SK-N-SH (cell line): Measurements from ENCODE around the gene EFHD2.

Experiments used
- EP300 ChIP-seq, 2 experiments: IDR thresholded peaks; 2 replicates each; pipeline versions ENCODE4 v1.4.0 to v1.6.1; 2012; ENCODE audit warnings: borderline replicate concordance in 1 of 2, low read depth in 1 of 2, low read length in 1 of 2
- FOXM1 ChIP-seq: IDR thresholded peaks from 2 replicates; pipeline ENCODE4 v1.4.0; 2012; ENCODE audit warnings: low read depth, mild to moderate bottlenecking
- MEF2A ChIP-seq: IDR thresholded peaks from 2 replicates; pipeline ENCODE4 v1.4.0; 2012; ENCODE audit warnings: low read depth, borderline replicate concordance
- POLR2AphosphoS5 ChIP-seq: IDR thresholded peaks from 2 replicates; pipeline ENCODE4 v1.6.1; 2012; ENCODE audit warnings: low read depth, low read length
- RFX5 ChIP-seq: IDR thresholded peaks from 2 replicates; pipeline ENCODE4 v1.6.1; 2012; ENCODE audit warnings: mild to moderate bottlenecking, improper control_type of control experiment, low read length
- TAF1 ChIP-seq: IDR thresholded peaks from 2 replicates; pipeline ENCODE4 v1.6.1; 2012; ENCODE audit warnings: low read depth, mild to moderate bottlenecking, low read length, moderate library complexity, borderline replicate concordance
- TCF12 ChIP-seq: IDR thresholded peaks from 2 replicates; pipeline ENCODE4 v1.4.0; 2012
- TF ChIP-seq, protein P1 (sequence below): fragments of 200-600 bp; sonication (generic); IDR thresholded peaks from 2 replicates; pipeline ENCODE4 v1.6.1; 2017; ENCODE audit warnings: antibody characterized with exemption, mild to moderate bottlenecking, moderate library complexity
- TF ChIP-seq, protein P2 (sequence below): IDR thresholded peaks from 2 replicates; pipeline ENCODE4 v1.4.0; 2012; ENCODE audit warnings: low read depth
- TF ChIP-seq, protein P3 (sequence below): IDR thresholded peaks from 2 replicates; pipeline ENCODE4 v1.6.1; 2012; ENCODE audit warnings: mild to moderate bottlenecking, low read depth, low read length, moderate library complexity

DNA sequence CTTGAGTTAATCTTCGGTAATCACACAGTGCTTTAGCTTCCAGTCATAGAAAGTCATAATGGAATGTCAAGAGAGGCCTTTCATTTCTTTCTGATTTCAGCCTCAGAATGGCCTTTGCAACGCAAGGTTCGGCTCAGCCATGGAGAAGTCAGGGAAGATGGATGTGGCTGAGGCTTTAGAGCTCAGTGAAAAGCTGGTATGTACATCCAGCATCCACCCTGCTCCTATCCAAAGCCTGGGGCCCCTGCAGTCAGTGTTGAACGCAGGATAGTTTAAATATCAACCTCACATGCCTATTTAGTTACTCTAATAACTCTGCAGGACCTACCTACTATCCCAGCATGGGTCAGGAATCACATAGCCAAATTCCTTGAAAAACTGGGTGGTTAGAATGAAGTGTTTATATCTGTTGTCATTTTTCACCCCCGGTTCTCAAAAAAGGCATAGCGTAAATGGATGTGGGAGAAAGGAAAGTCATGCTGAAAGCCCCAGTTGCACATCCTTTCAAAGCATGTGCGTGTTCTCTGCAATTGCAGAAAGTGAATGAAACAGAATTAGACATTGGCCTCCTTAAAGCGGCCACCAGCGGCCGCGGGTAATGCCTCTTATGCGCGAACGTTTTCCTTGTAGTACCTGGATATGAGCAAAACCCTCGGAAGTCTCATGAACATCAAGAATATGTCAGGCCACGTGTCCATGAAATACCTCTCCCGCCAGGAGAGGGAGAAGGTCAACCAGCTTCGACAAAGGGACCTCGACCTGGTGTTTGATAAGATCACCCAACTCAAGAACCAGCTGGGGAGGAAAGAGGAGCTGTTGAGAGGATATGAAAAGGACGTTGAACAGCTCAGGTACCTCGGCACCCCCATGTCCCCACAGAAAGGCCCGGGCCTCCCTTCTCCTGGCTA is 28.8 kb upstream of the EFHD2 start:
- TF ChIP-seq EP300 (IDR thresholded peaks at IDR 0.05; ENCODE audit: borderline replicate concordance in 1 of 2, low read depth in 1 of 2, low read length in 1 of 2), result no peak
- no peak for TF ChIP-seq FOXM1
- TF ChIP-seq, protein P1, sequence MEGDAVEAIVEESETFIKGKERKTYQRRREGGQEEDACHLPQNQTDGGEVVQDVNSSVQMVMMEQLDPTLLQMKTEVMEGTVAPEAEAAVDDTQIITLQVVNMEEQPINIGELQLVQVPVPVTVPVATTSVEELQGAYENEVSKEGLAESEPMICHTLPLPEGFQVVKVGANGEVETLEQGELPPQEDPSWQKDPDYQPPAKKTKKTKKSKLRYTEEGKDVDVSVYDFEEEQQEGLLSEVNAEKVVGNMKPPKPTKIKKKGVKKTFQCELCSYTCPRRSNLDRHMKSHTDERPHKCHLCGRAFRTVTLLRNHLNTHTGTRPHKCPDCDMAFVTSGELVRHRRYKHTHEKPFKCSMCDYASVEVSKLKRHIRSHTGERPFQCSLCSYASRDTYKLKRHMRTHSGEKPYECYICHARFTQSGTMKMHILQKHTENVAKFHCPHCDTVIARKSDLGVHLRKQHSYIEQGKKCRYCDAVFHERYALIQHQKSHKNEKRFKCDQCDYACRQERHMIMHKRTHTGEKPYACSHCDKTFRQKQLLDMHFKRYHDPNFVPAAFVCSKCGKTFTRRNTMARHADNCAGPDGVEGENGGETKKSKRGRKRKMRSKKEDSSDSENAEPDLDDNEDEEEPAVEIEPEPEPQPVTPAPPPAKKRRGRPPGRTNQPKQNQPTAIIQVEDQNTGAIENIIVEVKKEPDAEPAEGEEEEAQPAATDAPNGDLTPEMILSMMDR, result no peak
- TF ChIP-seq MEF2A, result no peak
- no peak for TF ChIP-seq POLR2AphosphoS5
- TF ChIP-seq TAF1, result no peak
- TF ChIP-seq TCF12, result no peak
- TF ChIP-seq, protein P2, sequence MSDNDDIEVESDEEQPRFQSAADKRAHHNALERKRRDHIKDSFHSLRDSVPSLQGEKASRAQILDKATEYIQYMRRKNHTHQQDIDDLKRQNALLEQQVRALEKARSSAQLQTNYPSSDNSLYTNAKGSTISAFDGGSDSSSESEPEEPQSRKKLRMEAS, result no peak
- TF ChIP-seq RFX5, result no peak
- TF ChIP-seq, protein P3, sequence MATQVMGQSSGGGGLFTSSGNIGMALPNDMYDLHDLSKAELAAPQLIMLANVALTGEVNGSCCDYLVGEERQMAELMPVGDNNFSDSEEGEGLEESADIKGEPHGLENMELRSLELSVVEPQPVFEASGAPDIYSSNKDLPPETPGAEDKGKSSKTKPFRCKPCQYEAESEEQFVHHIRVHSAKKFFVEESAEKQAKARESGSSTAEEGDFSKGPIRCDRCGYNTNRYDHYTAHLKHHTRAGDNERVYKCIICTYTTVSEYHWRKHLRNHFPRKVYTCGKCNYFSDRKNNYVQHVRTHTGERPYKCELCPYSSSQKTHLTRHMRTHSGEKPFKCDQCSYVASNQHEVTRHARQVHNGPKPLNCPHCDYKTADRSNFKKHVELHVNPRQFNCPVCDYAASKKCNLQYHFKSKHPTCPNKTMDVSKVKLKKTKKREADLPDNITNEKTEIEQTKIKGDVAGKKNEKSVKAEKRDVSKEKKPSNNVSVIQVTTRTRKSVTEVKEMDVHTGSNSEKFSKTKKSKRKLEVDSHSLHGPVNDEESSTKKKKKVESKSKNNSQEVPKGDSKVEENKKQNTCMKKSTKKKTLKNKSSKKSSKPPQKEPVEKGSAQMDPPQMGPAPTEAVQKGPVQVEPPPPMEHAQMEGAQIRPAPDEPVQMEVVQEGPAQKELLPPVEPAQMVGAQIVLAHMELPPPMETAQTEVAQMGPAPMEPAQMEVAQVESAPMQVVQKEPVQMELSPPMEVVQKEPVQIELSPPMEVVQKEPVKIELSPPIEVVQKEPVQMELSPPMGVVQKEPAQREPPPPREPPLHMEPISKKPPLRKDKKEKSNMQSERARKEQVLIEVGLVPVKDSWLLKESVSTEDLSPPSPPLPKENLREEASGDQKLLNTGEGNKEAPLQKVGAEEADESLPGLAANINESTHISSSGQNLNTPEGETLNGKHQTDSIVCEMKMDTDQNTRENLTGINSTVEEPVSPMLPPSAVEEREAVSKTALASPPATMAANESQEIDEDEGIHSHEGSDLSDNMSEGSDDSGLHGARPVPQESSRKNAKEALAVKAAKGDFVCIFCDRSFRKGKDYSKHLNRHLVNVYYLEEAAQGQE, result no peak
